ENCODE measurements around the gene ZCCHC24.

The ZCCHC24 gene

DNA sequence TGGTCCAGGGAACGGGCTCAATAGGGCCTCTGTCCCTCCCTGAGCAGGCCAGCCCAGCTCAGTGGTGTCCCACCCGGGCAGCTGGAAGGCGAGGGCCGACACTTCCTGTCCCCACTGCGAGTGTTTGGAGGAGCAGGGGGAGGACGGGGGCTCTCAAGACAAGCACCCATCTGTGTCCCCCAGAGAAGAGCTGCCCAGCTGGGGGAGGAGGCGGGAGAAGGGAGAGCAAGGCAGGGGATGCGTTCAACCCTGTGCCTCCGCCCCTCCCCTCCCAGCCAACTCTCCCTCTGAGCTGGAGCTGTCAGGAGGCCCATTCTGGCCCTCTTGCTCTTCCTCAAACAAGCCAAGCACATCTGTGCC lies 35.7 kb downstream of the ZCCHC24 start:
- no peak for DNase-seq

DNA sequence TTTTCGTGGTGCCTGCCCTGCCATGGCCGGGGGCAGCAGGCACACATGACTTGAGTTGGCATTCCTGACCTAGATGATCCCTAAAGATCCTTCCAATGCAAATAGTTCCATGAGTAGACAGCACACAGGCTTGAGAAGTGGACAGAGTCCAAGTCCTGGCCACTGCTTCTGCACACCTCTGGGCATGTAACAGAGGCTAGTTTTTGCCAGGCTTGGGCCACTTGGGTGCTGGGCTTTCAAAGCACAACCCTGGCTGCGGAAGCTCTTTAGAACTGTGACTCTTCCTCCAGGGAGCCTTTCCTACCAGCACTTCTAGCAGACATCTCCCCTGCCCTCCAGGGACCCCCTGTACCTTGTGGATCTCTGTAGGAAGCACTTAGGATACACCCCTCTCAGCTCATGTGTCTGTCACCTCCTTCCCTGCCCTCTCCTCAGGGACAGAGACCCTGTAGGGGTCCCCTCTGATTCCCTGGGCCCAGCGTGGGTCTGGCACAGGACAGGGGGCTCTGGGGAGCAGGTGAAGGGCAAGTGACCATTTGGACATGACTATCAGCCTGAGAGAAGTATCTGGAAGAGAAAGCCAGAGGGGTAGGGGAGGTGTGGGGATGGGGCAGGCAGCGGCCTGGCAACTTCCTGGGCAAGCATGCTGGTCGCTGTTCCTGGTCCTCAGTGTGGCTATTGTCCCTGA lies 36.2 kb downstream of the ZCCHC24 start:
- no peak for DNase-seq

DNA sequence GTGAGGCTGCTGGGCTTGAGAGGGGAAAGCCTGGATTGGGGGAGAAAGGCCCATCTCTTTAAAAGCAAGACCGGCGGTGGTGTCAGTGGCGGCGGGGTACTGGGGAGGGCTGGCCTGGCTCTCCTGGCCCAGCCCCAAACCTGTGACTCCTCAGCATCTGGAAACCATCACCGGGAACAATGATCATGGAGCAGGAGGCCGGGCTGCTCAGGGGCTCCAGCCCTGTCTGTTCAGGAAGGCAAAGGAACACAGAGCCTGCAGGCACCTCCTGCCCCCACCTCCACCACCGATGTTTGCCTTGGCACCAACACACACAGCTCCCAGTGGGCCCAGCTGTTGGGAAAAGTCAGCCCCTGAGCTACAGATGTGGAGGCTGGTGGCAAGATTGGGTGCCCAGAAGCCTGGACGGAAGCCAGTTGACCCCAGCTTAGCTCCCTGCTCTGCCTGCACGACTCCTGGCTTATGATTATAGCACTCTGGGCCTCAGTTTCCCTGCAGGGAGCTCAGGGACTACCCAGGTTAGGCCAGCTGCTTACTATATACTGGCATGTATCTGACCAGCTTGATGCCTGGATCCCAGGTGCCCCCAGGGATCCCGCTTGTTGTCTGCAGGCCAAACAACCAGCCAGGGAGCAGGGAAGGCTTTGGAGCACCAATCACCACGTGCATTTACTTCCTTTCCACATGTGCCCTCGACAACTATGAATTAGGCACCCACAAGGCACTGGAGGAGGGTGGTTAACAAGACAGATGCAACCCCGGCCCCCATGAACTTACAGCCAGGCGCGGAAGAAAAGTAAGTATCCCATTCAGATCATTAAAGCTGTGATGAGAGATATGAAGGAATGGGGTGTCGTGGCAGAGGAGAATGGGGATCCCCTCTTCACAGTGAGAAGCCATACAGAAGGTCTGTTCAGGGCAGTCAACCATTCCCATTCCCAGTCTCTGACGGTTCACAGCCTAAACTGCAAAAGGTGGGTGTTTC lies 37.3 kb downstream of the ZCCHC24 start:
- no peak for DNase-seq

DNA sequence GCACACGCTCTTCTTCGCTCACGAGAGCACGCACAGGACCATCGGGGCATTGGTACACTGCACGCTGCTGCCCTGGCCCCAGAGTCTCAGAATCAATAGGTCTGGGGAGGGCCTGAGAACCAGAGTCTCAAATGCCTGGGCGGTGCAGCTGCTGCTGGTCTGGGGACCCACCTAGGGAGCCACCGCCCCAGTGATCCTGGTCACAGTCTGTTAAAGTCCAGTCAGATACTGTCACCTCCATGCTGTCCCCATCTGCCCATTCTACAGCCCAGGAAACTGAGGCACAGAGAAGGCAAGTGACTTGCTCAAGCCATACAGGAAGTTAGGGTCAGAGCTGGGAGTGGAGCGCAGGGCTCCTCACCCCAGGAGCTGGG lies 38.0 kb downstream of the ZCCHC24 start:
- DNase-seq, result no peak

DNA sequence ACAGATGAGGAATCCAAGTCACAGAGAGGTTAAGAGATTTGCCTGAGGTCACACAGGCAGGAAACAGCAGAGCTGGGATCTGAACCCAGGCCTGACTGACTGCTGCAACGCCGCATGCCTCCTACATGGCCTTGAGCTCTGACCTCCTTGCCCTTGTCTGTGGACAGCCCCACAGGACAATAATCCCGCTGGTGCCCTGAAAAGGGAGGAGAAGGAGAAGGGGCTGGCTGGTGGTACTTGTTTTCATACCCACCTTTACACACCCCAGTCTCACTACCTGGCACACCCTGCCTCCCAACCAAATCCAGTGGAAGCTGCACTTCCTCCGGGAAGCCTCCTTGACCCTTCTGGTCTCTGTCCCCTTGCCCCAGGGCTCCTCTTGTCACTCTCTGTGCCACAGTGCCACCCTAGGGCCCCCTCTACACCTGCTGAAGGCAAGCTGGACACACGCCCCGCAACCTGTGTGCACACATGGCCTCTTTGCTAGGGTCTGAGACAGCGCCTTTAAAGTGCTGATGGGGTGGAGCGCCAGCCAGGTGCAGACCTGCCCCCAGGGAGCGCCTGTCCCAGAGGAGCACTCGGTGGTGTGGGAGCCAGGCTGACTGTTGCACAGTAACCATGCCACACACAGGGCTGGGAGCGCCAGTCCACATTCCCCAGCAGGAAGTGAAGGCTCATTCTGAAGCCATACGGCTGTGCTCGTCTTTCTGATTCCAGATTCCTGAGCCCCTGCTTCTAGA lies 38.6 kb downstream of the ZCCHC24 start:
- DNase-seq, result no peak

DNA sequence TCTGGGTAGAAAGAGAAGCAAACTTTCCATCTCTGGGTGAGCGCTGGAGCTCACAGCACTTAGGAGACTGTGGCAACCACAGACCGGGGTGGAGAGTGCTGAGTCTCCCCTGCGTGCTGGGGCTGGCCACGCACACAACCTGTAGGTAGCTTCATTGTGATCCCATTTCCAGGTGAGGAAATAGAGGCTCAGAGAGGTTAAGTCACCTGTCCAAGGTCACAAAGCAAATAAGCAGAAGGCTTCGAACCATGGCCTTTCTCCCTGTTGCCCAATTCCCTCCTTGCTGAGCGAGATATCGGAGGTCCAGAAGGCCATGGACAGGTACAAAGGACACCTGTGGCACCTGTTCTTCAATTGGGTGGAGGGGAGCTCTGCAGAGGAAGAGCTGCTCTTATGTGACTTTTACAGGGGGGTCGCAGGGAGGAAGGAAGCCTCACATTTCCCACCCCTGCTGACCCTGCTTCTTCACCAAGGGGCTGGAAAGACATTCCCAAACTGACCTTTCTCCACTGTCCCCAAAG lies 39.4 kb downstream of the ZCCHC24 start:
- DNase-seq, result no peak

DNA sequence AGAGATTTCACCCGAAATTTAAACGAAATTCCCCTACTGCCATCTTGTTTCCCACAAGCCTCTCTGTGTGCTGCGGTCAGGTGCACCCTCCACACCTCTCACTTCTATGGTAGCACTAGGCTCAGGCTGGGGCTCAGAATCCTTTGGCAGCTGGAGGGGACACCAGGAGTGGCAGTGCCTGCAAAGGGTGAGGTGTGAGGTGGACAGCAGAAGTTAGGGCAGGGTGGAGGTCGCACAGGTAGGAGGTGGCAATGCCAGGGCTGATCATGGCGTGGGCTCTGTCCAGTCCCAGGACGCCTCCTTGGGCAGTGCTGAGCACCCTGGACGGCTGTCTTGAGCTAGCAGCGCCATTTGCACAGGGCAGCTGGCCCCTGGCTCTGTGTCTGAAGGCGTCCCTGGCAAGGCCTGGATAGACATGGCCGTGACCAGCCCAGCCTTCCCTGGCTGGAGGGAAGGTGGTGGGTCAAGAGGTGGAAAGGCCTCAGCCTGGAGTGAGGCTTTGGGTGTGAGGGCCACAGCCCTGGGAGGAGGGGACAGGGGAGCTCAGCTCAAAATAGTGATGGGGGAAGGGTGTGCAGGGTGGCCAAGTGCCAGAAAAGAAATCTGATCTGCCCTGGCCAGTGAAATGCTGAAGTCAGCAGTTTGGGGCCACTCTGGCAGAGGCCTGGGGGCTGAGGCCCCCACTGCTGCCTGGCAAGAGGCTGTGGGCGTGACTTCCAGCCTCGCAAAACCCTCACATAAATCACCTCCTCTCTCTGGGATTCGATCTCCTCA lies 40.0 kb downstream of the ZCCHC24 start:
- DNase-seq, result no peak

DNA sequence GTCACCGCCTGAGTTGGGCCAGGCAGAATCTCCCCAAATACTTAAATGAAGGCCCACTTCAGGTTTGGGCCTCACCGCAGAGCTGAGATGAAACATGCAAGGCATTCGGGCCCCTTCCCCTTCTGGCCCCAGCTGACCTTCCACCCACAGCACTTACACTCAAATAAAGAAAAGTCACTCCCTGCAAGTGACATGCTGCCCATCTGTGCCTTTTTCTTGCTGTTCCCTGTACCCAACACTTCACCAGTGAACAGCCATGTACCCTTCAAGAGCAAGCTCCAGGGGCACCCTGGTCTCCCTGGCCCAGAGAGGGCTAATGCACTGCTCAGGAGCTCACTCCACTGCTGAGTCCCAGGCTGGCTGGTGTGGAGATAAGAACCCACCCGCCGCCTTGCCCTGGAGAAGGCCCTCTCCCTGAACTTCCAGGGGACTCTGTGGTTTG lies 40.7 kb downstream of the ZCCHC24 start:
- no peak for DNase-seq

DNA sequence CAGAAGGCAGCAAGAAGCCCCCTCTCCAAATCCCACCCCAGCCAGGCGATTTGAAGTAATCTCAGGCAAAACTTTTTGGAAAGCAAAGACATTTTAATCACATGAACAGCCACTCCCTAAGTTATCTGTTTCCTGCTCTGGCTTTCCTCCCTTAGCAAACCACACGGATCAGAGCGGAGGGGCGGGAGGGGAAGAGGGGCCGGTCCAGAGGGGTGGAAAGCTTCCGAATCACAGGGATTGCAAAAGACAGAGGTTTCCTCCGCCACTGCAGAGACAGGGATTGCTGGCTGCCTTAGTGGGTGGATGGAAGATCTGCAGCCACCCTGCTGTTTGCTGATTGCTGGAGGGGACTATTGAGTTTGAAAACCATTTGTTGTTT lies 41.2 kb downstream of the ZCCHC24 start:
- DNase-seq, result no peak

DNA sequence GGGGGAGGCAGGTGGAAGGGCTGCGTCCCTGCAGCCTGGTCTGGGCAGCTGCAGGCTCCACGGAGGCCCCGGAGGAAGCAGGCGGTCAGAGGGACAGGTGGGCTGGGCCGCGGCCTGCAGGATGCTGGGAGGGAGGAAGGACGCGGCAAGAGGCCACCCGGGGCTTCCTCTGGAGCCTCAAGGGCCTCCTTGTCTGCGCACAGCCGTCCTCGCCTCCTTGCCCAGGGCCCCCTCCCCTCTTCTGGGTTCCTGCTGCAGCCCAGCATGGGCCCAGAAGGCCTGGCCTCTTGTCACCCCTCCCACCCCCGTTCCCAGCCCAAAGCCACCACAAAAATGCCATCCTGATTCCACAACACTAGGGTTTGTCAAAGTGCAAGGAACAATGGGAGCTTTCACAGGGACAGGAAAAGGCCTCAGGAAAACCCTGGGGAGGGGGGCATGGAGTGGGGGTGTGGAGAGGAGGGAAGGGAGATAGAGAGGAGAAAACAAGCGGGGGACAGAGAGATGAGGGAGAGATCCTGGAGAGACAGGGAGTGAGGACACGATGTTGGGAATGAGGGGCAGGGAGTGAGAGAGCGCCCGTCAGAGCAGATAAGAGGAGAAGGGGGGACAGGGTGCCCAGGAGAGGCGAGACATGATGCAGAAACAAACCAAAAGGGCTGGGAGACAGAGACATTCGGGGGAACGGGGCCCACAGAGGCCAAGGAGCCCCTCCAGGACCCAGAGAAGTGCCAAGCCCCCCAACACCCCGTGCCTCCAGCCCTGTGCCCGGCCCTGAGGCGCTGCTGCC lies 41.8 kb downstream of the ZCCHC24 start:
- no peak for DNase-seq

DNA sequence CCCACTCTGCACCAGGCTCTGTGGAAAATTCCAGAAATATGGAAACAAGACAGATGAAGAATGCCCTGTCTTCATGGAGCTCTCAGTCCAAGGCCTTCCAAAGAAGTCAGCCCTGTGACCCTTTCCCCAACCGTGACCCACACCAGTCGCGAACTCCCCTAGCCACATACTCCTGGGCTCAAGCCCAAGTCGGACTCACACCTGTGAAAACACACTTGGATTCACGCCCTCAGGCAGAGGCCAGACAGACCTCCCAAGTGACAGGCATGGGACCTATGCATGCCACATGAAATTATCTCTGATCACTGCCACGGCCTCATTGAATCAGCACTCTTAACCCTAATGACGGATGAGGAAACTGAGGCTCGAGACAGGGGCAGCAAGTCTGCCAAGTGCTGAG lies 42.5 kb downstream of the ZCCHC24 start:
- no peak for DNase-seq

DNA sequence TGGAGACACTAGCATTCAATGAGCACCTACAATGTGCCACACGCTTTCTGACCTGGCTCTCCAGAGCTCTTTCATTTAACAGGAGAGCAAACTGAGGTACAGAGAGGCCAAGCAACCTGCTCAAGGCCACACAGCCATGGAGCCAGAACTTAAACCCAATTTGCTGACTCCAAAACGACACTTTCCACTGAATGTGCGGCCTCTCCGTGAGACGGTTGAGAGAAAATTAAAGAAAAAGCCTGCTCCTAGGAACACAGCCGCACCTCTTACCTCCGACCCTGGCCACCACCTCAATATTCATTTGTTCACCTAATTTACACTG lies 42.8 kb downstream of the ZCCHC24 start:
- no peak for DNase-seq

DNA sequence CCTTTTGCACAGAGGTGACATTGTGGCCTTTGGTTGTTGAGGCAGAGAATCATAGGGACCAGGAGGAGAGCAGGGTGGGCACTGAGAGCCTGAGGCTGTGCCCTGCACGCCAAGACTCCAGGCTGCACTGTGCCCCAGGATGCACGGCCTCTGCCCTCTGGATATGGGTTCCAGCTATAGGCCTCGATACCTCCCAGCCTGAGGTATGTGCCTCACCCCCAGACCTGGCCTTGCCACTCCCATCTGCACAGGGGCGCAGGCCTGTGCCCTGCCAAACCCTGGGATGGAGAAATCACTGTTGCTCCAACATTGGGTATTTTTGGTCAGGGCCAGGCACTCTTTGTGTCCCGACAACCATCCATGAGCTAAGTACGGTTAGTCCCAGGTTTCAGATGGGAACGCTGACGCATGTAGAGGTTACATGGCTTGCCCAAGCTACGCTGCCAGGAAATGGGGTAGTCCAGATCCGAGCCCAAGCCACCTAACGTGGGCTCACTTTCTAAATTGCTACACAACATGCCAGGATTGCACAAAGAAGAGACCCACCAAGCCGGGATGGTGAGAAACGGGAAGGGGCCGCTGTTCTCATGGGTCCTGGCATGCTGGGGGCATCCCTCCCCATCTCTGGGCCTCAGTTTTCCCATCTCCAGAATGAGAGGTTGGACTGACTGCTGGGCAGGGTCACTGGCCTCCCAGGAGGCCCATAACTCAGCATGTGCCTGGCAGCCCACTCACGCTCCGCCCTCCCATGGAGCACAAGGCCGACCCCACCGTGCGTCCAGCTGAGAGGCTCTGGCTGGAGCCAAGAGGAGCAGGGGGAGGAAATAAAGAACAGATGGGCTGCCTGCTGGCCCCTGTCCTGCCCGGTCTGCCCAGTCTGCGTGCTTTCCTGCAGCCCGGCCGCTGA lies 44.2 kb downstream of the ZCCHC24 start:
- no peak for DNase-seq

DNA sequence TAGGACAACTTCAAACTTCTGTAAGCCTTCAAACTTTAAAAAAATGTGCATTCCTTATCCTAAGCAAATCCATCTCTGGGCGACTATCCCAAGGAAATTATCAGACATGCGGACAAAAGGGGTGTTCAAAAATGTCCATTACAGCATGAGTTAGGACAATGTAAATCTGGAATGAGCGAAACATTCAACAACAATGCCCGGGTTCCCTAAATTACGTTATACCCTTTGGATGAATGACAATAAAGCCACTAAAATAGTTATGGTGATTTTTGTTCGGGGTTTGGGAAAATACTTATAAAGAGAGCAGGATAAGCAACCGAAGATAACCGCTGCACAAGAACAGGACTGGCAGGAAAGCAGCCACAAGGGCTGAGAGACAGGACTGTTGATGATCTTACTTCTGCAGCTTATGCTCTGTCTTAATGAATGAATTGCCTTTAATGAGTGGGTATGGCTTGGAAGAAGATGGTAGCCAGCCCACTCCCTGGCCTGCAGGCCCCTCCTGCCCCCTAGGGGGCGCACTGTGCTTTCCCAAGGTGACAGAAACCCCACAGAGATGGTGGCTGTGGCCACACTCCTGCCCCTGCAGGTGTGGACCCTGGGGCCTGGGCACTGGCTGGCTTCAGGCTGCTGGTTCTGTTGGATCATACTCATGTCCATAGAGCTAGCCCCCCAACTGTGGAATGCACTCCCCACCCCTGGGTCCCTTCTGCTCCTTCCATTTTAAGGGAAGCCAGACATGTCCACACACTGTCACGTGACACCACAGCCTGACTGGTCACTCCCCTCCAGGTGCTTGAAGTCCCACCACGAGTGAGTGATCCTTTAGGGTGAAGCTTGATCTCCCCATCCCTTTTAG lies 45.0 kb downstream of the ZCCHC24 start:
- peak; percentile 76 for DNase-seq

DNA sequence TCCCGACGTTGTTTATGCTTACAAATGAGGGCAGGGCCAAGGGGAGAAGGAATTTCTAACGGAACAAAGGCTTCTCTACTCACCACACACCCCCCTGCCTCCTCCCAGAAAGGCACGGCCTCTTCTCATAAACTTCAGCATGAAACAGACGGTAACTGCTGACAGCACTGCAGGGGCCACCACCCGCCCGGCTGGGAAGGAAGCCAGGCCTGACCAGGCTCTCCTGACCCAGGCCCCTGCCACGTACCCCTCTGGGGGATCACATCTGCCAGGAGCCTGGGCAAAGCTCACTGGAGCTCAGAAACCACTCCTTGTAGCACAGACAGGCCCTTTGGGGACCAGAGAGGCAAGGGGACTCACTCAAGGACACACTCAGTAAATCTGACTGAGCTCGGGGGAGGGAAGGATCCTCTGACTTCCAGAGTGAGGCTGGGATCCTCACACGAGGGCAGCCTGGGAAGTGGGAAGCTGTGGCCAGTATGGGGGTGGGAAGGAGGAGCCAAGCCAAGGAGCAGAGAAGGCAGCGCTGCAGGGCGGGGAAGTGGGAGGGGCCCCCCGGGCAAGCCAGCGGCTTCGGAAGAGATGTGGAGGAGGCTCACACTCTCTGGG lies 46.1 kb downstream of the ZCCHC24 start:
- no peak for DNase-seq

DNA sequence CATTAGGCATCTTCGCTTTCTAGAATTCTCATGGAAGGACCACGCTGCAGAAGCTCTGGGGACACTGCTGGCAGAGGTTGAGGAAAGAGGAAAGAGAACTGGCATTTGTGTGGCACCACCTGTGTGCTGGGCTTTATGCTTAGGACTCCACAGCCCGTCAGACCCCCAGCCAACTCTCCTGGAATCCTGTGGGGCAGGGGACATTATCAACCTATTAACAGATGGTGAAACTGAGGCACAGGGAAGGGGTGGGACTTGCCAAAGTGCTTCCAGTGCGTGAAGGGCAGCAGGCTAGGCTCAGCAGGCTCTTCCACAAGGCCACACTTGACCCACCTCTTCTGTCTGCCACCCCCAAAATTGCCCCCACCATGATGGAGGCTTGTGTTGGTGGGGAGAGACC lies 46.8 kb downstream of the ZCCHC24 start:
- no peak for DNase-seq

DNA sequence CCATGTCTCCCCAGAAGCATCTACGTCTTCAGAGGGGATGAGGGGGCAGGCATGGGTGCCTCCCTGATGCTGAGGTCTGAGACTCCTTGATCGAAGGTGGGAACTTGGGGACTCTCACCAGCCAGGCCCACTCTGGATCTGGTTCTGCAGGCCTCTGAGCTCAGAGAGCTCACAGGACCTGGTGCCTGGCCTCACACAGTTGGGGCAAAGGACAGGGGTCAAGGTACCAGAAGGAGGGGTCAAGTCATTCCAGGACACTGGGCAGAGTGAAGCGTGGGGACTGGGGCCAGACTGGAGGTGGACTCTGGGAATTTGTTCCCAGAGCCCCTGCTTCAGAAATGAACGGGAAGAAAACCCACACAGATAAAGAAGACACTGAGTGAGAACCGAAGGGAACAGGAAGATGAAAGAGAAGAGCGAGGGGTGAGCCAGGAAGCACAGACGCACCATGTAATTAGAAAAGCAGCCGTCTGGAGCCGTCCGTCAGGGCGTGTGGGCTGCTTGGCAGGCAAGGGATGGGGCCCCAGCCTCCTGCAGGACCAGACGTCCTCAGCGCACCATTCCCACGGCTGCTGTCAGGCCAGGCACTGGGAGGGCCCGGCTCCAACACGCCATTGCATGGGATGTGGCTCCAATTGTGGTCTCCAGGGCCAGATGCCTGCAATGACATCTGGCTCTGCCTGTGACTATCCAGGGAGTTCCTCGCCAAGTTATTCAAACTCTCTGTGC lies 47.7 kb downstream of the ZCCHC24 start:
- DNase-seq, result no peak

DNA sequence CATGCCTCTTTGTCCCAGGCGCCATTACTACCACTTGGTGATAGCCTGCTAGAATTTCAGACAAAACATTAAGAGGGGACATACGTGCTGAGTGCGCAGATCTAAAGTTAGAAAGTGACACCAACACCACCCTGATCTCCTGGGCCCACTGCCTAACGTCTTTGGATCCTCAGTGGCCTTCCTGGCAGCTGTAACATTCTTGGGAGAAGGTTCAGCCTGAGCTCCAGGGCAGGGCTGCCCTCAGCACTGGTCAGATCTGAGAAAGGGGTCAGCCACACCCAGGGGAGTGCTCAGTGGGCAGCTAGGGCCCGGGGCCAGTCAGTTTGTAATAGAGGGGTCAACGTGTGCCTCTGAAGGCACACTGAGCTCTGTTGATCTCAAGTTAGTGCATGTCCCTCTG lies 48.4 kb downstream of the ZCCHC24 start:
- DNase-seq, result no peak

DNA sequence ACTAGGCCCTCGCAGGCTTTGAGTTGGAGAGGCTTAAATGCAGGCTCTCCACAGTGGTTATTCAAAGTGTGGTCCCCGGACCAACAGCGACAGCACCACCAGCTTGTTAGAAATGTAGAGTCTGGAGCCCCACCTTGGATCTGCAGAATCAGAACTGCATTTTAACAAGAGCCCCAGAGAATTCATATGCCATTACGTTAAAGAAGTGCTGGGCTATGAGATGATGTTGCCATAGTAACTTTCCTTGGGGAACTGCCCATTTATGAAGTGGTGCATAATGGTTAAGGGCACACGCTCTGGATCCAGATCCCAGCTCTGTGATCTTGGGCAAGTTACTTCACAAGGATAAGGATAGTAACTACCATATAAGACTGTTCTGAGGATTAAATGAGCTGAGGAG lies 48.9 kb downstream of the ZCCHC24 start:
- DNase-seq, result no peak
